DND-41 (cell line): ENCODE data around the gene AP5B1.

Source experiments
- ATAC-seq: fragments of 200-7000 bp; cut with Tn5 transposase; 3 replicates; pipeline ENCODE4 v1.9.1; 2021; ENCODE audit warnings: low read depth; ENCODE audit not compliant: insufficient read depth
- DNase-seq: peaks from one replicate; pipeline ENCODE4 v3.0.0-alpha.2; 2020
- H2AFZ ChIP-seq: 2 replicates; pipeline ENCODE4 v1.6.0; 2012; ENCODE audit warnings: low read depth, low read length
- H3K27ac ChIP-seq: 2 replicates; pipeline ENCODE4 v1.5.1; 2012; ENCODE audit warnings: low read length, inconsistent platforms
- H3K27me3 ChIP-seq: fragments of 200-600 bp; sonication (generic); 2 replicates; pipeline ENCODE4 v1.6.0; 2012; ENCODE audit warnings: low read length, mild to moderate bottlenecking, inconsistent platforms; ENCODE audit not compliant: insufficient read depth, poor library complexity
- H3K36me3 ChIP-seq: 2 replicates; pipeline ENCODE4 v1.5.1; 2012; ENCODE audit warnings: low read length, inconsistent platforms; ENCODE audit not compliant: insufficient read depth
- H3K4me1 ChIP-seq: 2 replicates; pipeline ENCODE4 v1.5.1; 2012; ENCODE audit warnings: mild to moderate bottlenecking, low read length; ENCODE audit not compliant: insufficient read depth
- H3K4me2 ChIP-seq: 2 replicates; pipeline ENCODE4 v1.6.0; 2012; ENCODE audit warnings: mild to moderate bottlenecking, moderate library complexity, low read length, inconsistent platforms; ENCODE audit not compliant: insufficient read depth
- H3K4me3 ChIP-seq, 2 experiments: fragments of 200-600 bp in 1 of 2; shearing (Covaris generic) in 1 of 2; 2 replicates each; pipeline ENCODE4 v1.5.1; 2012 to 2016; ENCODE audit warnings: inconsistent platforms in 2 of 2, low read length in 2 of 2, mild to moderate bottlenecking in 2 of 2, low read depth in 1 of 2, moderate library complexity in 1 of 2
- H3K79me2 ChIP-seq: 2 replicates; pipeline ENCODE4 v1.6.0; 2012; ENCODE audit warnings: low read length, inconsistent platforms; ENCODE audit not compliant: insufficient read depth
- H3K9ac ChIP-seq: 2 replicates; pipeline ENCODE4 v1.6.0; 2012; ENCODE audit warnings: low read depth, mild to moderate bottlenecking, inconsistent platforms, low read length, moderate library complexity
- H3K9me3 ChIP-seq: 2 replicates; pipeline ENCODE4 v1.5.1; 2012; ENCODE audit warnings: low read length, moderate library complexity, mild to moderate bottlenecking, inconsistent platforms; ENCODE audit not compliant: insufficient read depth, severe bottlenecking
- H4K20me1 ChIP-seq: 2 replicates; pipeline ENCODE4 v1.6.0; 2012; ENCODE audit warnings: low read length; ENCODE audit not compliant: insufficient read depth
- EZH2 ChIP-seq: IDR thresholded peaks from 3 replicates; pipeline ENCODE4 v1.6.1; 2012; ENCODE audit warnings: borderline replicate concordance, low read depth, mild to moderate bottlenecking, moderate library complexity, low read length, inconsistent platforms; ENCODE audit not compliant: severe bottlenecking
- TF ChIP-seq, protein P1 (sequence below): IDR thresholded peaks from 2 replicates; pipeline ENCODE4 v1.5.1; 2012; ENCODE audit warnings: borderline replicate concordance, low read length, moderate library complexity, mild to moderate bottlenecking; ENCODE audit not compliant: poor library complexity, severe bottlenecking; ENCODE audit errors: extremely low read depth

Gene AP5B1

DNA sequence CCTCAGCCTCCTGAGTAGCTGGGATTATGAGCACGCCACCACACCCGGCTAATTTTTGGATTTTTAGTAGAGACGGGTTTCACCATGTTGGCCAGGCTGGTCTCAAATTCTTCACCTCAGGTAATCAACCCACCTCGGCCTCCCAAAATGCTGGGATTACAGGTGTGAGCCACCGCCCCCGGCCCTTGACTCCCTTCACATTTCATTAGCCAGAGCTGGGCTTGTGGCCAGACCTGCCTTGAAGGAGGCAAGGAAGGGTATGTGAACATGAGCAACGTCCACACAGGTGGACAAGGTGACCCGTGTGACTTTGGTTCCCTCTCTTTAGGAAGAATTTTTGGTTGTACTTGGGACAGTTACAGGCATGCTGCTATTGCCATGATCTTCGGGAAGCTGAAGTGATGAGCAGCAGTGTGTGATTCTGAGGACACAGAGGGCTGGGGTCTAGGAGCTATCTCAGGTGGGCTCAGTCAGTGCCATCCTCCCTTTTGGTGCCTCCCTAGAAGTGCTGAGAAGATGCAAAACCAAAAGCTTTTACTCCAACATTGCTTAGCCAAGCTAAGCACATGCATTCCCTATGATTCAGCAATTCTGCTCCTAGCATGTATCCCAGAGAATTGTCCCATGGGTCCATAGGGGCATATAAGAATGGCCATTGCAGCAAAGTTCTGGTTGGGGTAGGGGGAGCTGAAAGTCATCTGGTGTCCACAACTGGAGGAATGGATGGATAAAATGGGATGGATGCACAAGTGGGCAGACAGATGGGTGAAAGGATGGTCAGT is 6.1 kb downstream of the AP5B1 start:
- H2AFZ ChIP-seq: no peak overlapping the region
- no peaks in the 10 kb centered on the region for H3K27me3 ChIP-seq
- DNase-seq (no peak), ATAC-seq (no peak)
- H3K27ac ChIP-seq: no peak overlapping the region
- H4K20me1 ChIP-seq: peaks cover 39% of the 10 kb centered on the region
- no peaks in the 10 kb centered on the region for H3K9me3 ChIP-seq
- peaks cover 12% of the 10 kb centered on the region for H3K79me2 ChIP-seq
- H3K4me2 ChIP-seq: no peak overlapping the region
- no peak overlapping the region for H3K4me3 ChIP-seq
- H3K36me3 ChIP-seq: peaks cover 32% of the 10 kb centered on the region
- no peak for TF ChIP-seq EZH2
- TF ChIP-seq, protein P1, sequence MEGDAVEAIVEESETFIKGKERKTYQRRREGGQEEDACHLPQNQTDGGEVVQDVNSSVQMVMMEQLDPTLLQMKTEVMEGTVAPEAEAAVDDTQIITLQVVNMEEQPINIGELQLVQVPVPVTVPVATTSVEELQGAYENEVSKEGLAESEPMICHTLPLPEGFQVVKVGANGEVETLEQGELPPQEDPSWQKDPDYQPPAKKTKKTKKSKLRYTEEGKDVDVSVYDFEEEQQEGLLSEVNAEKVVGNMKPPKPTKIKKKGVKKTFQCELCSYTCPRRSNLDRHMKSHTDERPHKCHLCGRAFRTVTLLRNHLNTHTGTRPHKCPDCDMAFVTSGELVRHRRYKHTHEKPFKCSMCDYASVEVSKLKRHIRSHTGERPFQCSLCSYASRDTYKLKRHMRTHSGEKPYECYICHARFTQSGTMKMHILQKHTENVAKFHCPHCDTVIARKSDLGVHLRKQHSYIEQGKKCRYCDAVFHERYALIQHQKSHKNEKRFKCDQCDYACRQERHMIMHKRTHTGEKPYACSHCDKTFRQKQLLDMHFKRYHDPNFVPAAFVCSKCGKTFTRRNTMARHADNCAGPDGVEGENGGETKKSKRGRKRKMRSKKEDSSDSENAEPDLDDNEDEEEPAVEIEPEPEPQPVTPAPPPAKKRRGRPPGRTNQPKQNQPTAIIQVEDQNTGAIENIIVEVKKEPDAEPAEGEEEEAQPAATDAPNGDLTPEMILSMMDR: no peak
- H3K9ac ChIP-seq: no peak overlapping the region
- H3K4me1 ChIP-seq: peaks cover 10% of the 10 kb centered on the region

DNA sequence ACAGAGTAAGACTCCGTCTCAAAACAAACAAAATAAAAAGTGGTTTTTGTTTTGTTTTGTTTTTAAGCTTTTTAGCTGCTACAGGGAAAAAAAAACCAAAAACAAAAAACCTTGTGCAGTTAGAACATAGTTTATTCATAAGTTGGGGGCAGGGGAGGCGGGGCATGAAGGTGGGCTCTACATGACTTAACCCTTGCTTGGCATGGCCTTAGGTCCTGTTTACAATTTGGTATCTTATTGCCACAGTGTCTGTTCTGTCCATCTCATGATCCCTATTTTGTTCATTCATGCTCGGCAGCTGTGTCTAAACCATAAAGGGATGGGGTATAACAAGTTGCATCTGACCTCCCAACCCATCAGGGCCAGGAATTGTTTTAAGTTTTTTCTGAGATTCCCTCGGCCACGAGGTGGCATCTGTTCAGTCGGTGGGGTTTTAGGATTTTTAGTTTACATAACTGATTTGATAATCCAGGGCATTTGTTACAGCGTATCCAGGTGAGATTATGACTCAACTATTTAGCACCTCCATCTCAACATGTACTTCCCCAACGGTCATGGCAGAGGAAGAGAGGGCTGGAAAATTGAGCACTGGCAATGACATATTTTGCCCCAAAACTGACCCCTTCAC is 6.9 kb downstream of the AP5B1 start:
- H3K4me3 ChIP-seq: no peak overlapping the region

DNA sequence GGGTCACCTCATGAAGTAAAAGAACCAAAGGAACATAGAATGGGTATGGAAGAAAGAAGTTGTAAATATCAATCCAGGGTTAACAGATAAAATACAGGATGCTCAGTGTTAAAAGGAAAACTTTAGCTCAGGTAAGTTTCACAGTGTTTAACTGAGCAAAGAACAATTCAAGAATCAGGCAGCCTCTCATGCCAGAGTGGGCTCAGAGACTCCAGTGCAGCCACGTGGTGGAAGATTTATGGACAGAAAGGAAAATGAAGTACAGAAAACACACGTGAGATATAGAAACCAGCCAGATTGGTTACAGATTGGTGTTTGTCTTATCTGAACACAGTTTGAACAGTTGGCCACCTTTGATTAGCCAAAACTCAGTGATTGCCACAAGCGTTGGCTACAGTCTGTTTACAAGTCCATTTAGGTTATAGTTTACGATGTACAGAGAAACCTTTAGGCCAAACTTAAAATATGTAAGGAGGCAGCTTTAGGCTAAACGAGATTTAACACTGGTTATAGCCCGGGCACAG is 9.1 kb downstream of the AP5B1 start:
- TF ChIP-seq, protein P1: no peak
- no peak for TF ChIP-seq EZH2
- ATAC-seq: no peak
- no peak overlapping the region for H3K27ac ChIP-seq

More for the DNA sequence above, 6.9 kb downstream of the AP5B1 start:
- peaks cover 24% of the 10 kb centered on the region for H3K36me3 ChIP-seq
- H3K79me2 ChIP-seq: peaks cover 4% of the 10 kb centered on the region; the same call in 1 of the 2 replicates
- DNase-seq (no peak), ATAC-seq (no peak)
- TF ChIP-seq EZH2: no peak
- TF ChIP-seq, protein P1: no peak
- no peak overlapping the region for H3K27ac ChIP-seq
- H2AFZ ChIP-seq: no peak overlapping the region
- peaks cover 2% of the 10 kb centered on the region; the same call in 1 of the 2 replicates for H3K4me1 ChIP-seq
- H3K9me3 ChIP-seq: no peaks in the 10 kb centered on the region
- peaks cover 31% of the 10 kb centered on the region for H4K20me1 ChIP-seq
- no peaks in the 10 kb centered on the region for H3K27me3 ChIP-seq
- no peak overlapping the region for H3K4me2 ChIP-seq
- H3K9ac ChIP-seq: no peak overlapping the region

More for the DNA sequence above, 9.1 kb downstream of the AP5B1 start:
- Histone ChIP-seq H3K4me2 (no peak overlapping the region), H3K79me2 (no peaks in the 10 kb centered on the region), H3K36me3 (peaks cover 1% of the 10 kb centered on the region; the same call in 1 of the 2 replicates), H3K9ac (no peak overlapping the region), H4K20me1 (peaks cover 11% of the 10 kb centered on the region; the same call in 1 of the 2 replicates), H2AFZ (no peak overlapping the region), H3K4me1 (no peaks in the 10 kb centered on the region), H3K27me3 (no peaks in the 10 kb centered on the region), H3K4me3 (no peak overlapping the region), H3K9me3 (no peaks in the 10 kb centered on the region)
- no peak for DNase-seq
